Measurements from ENCODE around the gene PPP1R16B.

DNA sequence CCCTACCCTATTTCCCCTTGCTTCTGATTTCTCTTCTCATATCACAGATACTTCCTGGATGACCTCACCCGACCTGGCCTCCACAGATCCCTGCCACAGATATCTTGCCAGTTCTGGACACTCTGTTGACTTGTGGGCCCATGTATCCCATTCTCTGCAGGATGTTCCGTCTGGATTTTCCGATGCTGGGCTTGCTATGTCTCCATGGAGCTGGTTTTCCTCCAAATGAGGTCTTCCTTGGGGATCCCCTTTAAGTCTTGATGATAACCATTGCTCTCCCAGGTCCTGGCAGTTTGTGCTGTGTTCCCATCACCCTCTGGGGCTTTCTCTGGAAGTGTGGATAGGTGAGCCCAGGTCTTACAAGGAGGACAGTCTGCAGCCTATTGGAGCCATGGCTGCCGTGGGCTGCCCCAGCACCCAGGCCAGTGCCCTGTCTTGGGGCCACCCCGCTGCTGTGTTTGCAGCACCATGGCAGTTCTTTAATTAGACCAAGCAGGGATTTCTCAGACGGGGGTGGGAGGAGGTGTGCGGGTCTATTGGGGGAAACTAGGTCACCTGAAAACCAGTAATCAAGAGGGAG lies 23.9 kb downstream of the PPP1R16B start:
- TF ChIP-seq POLR2AphosphoS5 (IDR thresholded peaks at IDR 0.05; ENCODE audit: low read depth, low read length) (no peak), POLR2A (IDR thresholded peaks at IDR 0.05; ENCODE audit: low read depth, low read length) (no peak), SPI1 (IDR thresholded peaks at IDR 0.05; ENCODE audit: low read depth, low read length) (no peak), TAF1 (IDR thresholded peaks at IDR 0.05; ENCODE audit: low read depth, low read length) (no peak), POU2F2 (IDR thresholded peaks at IDR 0.05; ENCODE audit: low read depth, low read length) (no peak)

Data from GM12891 (cell line).